GM23338 (cell line): Measurements from ENCODE around the gene HIPK1. TPM values are rescaled to one million over a fixed set of nuclear protein-coding genes. Genes with fewer than 3 reads are reported as not detected.
A peak's percentile ranks its signal among the peaks of the same experiment; 100 is the strongest.

Experiments
- ATAC-seq: fragments of 200-7000 bp; cut with Tn5 transposase; 3 replicates; pipeline ENCODE4 v1.9.1; 2020
- DNase-seq: peaks from one replicate; pipeline ENCODE4 v3.0.0-alpha.2; 2015; ENCODE audit warnings: low spot score
- H2AFZ ChIP-seq: fragments of 200-600 bp; sonication (generic); 2 replicates; pipeline ENCODE4 v1.8.0; 2016; ENCODE audit warnings: antibody characterized with exemption, mild to moderate bottlenecking, moderate library complexity
- H3F3A ChIP-seq: fragments of 200-600 bp; sonication (generic); replicated peaks from 2 replicates; pipeline ENCODE4 v1.8.0; 2017; ENCODE audit warnings: antibody characterized with exemption, mixed run types, low read depth
- H3K27ac ChIP-seq: fragments of 200-600 bp; sonication (generic); 2 replicates; pipeline ENCODE4 v1.6.1; 2016; ENCODE audit warnings: low read depth
- H3K27me3 ChIP-seq: fragments of 200-600 bp; sonication (generic); 2 replicates; pipeline ENCODE4 v1.8.0; 2016; ENCODE audit warnings: mild to moderate bottlenecking, mixed run types, moderate library complexity; ENCODE audit not compliant: insufficient read depth
- H3K36me3 ChIP-seq: fragments of 200-600 bp; sonication (generic); 2 replicates; pipeline ENCODE4 v1.8.0; 2016; ENCODE audit warnings: mild to moderate bottlenecking; ENCODE audit not compliant: insufficient read depth
- H3K4me1 ChIP-seq: fragments of 200-600 bp; sonication (generic); 2 replicates; pipeline ENCODE4 v1.8.0; 2016; ENCODE audit warnings: mild to moderate bottlenecking, moderate library complexity; ENCODE audit not compliant: insufficient read depth
- H3K4me2 ChIP-seq: fragments of 200-600 bp; sonication (generic); 2 replicates; pipeline ENCODE4 v1.7.1; 2017; ENCODE audit warnings: mixed run types
- H3K4me3 ChIP-seq: fragments of 200-600 bp; sonication (generic); 2 replicates; pipeline ENCODE4 v1.6.1; 2016; ENCODE audit warnings: mixed run types
- H3K79me2 ChIP-seq: fragments of 200-600 bp; sonication (generic); replicated peaks from 2 replicates; pipeline ENCODE4 v1.8.0; 2017; ENCODE audit warnings: mild to moderate bottlenecking; ENCODE audit not compliant: insufficient read depth
- H3K9me2 ChIP-seq: fragments of 200-600 bp; sonication (generic); 2 replicates; pipeline ENCODE4 v1.8.0; 2017; ENCODE audit not compliant: insufficient read depth
- H4K20me1 ChIP-seq: fragments of 200-600 bp; sonication (generic); replicated peaks from 2 replicates; pipeline ENCODE4 v1.8.0; 2017; ENCODE audit warnings: mild to moderate bottlenecking; ENCODE audit not compliant: insufficient read depth
- H3K27ac Mint-ChIP-seq: 2 replicates; pipeline ENCODE4 v1.8.0; 2020; ENCODE audit warnings: inconsistent platforms, mild to moderate bottlenecking, moderate library complexity, mixed read lengths
- H3K27me3 Mint-ChIP-seq: 3 replicates; pipeline ENCODE4 v1.8.0; 2022; ENCODE audit warnings: low read depth, mild to moderate bottlenecking, moderate library complexity, mixed read lengths, inconsistent platforms; ENCODE audit not compliant: insufficient read depth, poor library complexity
- H3K36me3 Mint-ChIP-seq: 3 replicates; pipeline ENCODE4 v1.8.0; 2021; ENCODE audit warnings: low read depth, mild to moderate bottlenecking, inconsistent platforms, moderate library complexity, mixed read lengths
- H3K4me1 Mint-ChIP-seq: 3 replicates; pipeline ENCODE4 v1.8.0; 2020; ENCODE audit warnings: mild to moderate bottlenecking, inconsistent platforms, mixed read lengths
- H3K4me3 Mint-ChIP-seq: 3 replicates; pipeline ENCODE4 v1.8.0; 2021; ENCODE audit warnings: moderate library complexity, mild to moderate bottlenecking, inconsistent platforms, mixed read lengths
- H3K9me3 Mint-ChIP-seq: 3 replicates; pipeline ENCODE4 v1.8.0; 2020; ENCODE audit warnings: moderate library complexity, mild to moderate bottlenecking, inconsistent platforms, mixed read lengths
- CREB1 ChIP-seq: fragments of 250-450 bp; sonication (Bioruptor Pico); IDR thresholded peaks from 2 replicates; pipeline ENCODE4 v1.5.0; 2020; ENCODE audit warnings: low read depth, mild to moderate bottlenecking, moderate library complexity
- EZH2 ChIP-seq: fragments of 200-600 bp; sonication (generic); IDR thresholded peaks from one replicate; pipeline ENCODE4 v1.8.0; 2017; ENCODE audit warnings: antibody characterized with exemption, mild to moderate bottlenecking, low read depth; ENCODE audit not compliant: unreplicated experiment
- EZH2phosphoT487 ChIP-seq: fragments of 200-600 bp; sonication (generic); IDR thresholded peaks from one replicate; pipeline ENCODE4 v1.8.1; 2018; ENCODE audit warnings: antibody characterized with exemption; ENCODE audit not compliant: unreplicated experiment
- JUNB ChIP-seq: IDR thresholded peaks from one replicate; pipeline ENCODE4 v1.6.1; 2016; ENCODE audit warnings: antibody characterized with exemption; ENCODE audit not compliant: unreplicated experiment
- NANOG ChIP-seq: IDR thresholded peaks from 2 replicates; pipeline ENCODE4 v1.6.1; 2016; ENCODE audit warnings: antibody characterized with exemption, borderline replicate concordance
- STAT1 ChIP-seq: IDR thresholded peaks from one replicate; pipeline ENCODE4 v1.6.1; 2016; ENCODE audit warnings: antibody characterized with exemption; ENCODE audit not compliant: unreplicated experiment
- ZNF114 ChIP-seq: fragments of 250-450 bp; sonication (Bioruptor Pico); IDR thresholded peaks from 2 replicates; pipeline ENCODE4 v1.5.0; 2020; ENCODE audit warnings: mild to moderate bottlenecking, moderate library complexity
- ZNF331 ChIP-seq: fragments of 250-450 bp; sonication (Bioruptor Pico); IDR thresholded peaks from 2 replicates; pipeline ENCODE4 v1.5.0; 2020; ENCODE audit warnings: low read depth, mild to moderate bottlenecking, moderate library complexity
- polyA plus RNA-seq: library from polyadenylated mRNA; unstranded; fragments of >200 nt; fragmentation: Nextera tagmentation; extraction: Ambion mirVana; gene quantifications from 2 replicates; pipeline ENCODE4 v1.2.1, GENCODE V29; 2016
- total RNA-seq: library from RNA; depleted of rRNA; stranded (reverse); fragments of >200 nt; shearing (Covaris generic); gene quantifications from 2 replicates; pipeline ENCODE4 v1.2.3, GENCODE V29; 2014
- TF ChIP-seq, protein P1 (sequence below): IDR thresholded peaks from one replicate; pipeline ENCODE4 v1.6.1; 2018; ENCODE audit warnings: antibody characterized with exemption; ENCODE audit not compliant: unreplicated experiment
- TF ChIP-seq, protein P2 (sequence below), 2 experiments: fragments of 200-600 bp in 1 of 2; sonication (generic) in 1 of 2; conservative IDR thresholded peaks; 2 replicates each; pipeline versions ENCODE4 v1.5.1 to v1.6.1; 2016 to 2017; ENCODE audit warnings: antibody characterized with exemption in 2 of 2, low read depth in 2 of 2, mild to moderate bottlenecking in 2 of 2, moderate library complexity in 1 of 2

The HIPK1 gene
- total and polyA plus RNA-seq, 2 experiments from 2014 or later, result 14.3 to 47.5 TPM

DNA sequence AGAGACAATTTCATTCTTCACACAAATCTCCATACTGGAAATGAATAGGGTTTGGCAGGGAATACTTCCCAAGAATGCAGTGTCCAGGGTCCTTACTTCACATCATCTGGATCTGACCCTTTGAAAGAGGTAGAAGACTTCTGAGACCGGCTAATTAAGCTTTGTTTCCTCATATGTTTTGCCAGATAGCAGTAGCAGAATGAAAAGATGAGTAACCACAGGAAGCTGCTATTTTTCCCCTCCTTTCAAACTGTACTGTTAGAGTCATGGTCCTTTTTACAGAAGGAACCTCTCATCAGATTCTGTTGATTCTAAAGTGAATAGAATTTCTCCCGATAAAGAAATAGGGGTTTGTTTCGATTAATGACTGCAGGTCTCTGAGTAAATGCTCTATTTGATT, 48.8 kb downstream of the HIPK1 start:
- H3K27ac Mint-ChIP-seq, result no peak overlapping the region
- no peak overlapping the region for H3K4me3 Mint-ChIP-seq
- H3K27me3 ChIP-seq, result no peaks in the 10 kb centered on the region
- H4K20me1 ChIP-seq, result no peaks in the 10 kb centered on the region
- peaks cover 75% of the 10 kb centered on the region for H3K4me1 Mint-ChIP-seq
- peaks cover 30% of the 10 kb centered on the region for H3K36me3 Mint-ChIP-seq
- H3K9me2 ChIP-seq, result no peaks in the 10 kb centered on the region
- H3K4me2 ChIP-seq, result 0 out of 2 replicates have a peak overlapping the region, but pooled peaks have one; percentile 64
- no peak overlapping the region for H2AFZ ChIP-seq
- H3K4me1 ChIP-seq, result peaks cover 64% of the 10 kb centered on the region
- peaks cover 10% of the 10 kb centered on the region; the same call in 1 of the 2 replicates for H3K79me2 ChIP-seq
- peaks cover 15% of the 10 kb centered on the region for H3K27me3 Mint-ChIP-seq
- peaks cover 5% of the 10 kb centered on the region; the same call in 1 of the 2 replicates for H3F3A ChIP-seq
- TF ChIP-seq CREB1 (CRISPR knock-in tag) (no peak), EZH2 (no peak), STAT1 (no peak), ZNF331 (CRISPR knock-in tag) (no peak), JUNB (no peak), NANOG (no peak)
- TF ChIP-seq, protein P1, sequence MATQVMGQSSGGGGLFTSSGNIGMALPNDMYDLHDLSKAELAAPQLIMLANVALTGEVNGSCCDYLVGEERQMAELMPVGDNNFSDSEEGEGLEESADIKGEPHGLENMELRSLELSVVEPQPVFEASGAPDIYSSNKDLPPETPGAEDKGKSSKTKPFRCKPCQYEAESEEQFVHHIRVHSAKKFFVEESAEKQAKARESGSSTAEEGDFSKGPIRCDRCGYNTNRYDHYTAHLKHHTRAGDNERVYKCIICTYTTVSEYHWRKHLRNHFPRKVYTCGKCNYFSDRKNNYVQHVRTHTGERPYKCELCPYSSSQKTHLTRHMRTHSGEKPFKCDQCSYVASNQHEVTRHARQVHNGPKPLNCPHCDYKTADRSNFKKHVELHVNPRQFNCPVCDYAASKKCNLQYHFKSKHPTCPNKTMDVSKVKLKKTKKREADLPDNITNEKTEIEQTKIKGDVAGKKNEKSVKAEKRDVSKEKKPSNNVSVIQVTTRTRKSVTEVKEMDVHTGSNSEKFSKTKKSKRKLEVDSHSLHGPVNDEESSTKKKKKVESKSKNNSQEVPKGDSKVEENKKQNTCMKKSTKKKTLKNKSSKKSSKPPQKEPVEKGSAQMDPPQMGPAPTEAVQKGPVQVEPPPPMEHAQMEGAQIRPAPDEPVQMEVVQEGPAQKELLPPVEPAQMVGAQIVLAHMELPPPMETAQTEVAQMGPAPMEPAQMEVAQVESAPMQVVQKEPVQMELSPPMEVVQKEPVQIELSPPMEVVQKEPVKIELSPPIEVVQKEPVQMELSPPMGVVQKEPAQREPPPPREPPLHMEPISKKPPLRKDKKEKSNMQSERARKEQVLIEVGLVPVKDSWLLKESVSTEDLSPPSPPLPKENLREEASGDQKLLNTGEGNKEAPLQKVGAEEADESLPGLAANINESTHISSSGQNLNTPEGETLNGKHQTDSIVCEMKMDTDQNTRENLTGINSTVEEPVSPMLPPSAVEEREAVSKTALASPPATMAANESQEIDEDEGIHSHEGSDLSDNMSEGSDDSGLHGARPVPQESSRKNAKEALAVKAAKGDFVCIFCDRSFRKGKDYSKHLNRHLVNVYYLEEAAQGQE, result no peak
- TF ChIP-seq, protein P2, sequence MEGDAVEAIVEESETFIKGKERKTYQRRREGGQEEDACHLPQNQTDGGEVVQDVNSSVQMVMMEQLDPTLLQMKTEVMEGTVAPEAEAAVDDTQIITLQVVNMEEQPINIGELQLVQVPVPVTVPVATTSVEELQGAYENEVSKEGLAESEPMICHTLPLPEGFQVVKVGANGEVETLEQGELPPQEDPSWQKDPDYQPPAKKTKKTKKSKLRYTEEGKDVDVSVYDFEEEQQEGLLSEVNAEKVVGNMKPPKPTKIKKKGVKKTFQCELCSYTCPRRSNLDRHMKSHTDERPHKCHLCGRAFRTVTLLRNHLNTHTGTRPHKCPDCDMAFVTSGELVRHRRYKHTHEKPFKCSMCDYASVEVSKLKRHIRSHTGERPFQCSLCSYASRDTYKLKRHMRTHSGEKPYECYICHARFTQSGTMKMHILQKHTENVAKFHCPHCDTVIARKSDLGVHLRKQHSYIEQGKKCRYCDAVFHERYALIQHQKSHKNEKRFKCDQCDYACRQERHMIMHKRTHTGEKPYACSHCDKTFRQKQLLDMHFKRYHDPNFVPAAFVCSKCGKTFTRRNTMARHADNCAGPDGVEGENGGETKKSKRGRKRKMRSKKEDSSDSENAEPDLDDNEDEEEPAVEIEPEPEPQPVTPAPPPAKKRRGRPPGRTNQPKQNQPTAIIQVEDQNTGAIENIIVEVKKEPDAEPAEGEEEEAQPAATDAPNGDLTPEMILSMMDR (conservative IDR thresholded peaks at IDR 0.05; ENCODE audit: low read depth in 2 of 2), result no peak
- H3K36me3 ChIP-seq, result peaks cover 9% of the 10 kb centered on the region; the same call in 1 of the 2 replicates
- no peak overlapping the region for H3K4me3 ChIP-seq
- no peaks in the 10 kb centered on the region for H3K9me3 Mint-ChIP-seq
- no peak for DNase-seq
- no peak for ATAC-seq
- H3K27ac ChIP-seq, result peak overlapping the region; percentile 34; the same call in 1 of the 2 replicates

DNA sequence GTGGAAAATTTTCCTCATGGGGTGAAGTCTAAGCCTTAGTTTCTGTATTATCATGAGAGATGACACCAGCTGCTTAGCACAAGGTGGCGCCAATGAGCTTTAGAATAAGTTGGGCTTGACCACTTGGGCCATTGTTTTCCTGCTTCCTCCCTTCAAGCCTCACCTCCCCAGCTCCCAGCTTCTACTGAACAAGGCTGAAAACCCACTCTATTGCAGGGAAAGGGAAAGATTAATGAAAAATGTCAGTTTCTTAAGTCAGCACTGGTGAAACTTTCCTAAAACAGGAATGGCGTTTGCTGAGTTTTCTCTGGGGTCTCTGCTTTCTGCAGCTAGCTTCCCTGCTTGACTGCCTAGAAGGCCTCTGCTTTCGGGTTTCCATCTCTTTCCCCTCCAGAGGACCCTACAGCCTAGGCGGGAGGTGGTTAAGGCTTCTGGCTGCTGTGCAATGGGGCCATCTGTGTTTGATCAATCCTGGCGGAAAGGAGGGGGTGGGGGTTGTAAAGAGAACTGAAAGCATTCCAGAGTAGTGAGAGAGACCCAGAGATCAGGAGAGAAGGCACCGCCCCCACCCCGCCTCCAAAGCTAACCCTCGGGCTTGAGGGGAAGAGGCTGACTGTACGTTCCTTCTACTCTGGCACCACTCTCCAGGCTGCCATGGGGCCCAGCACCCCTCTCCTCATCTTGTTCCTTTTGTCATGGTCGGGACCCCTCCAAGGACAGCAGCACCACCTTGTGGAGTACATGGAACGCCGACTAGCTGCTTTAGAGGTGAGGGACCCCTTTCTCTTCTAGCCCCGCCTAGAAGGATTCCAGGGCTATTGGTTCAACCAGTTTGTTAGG, 50.0 kb downstream of the HIPK1 start, which contains the start of gene OLFML3:
OLFML3 (plus strand) TSS at position 612 of the 840 bp plus-strand sequence; CDS start at position 655, 43 bp downstream.
- H4K20me1 ChIP-seq, result no peaks in the 10 kb centered on the region
- peak within 1 kb of the TSS; percentile 78 for H3K4me2 ChIP-seq
- peak within 1 kb of the TSS; percentile 83 for H3K27ac ChIP-seq
- Mint-ChIP-seq H3K36me3 (peaks cover 29% of the 10 kb centered on the region), H3K27me3 (peaks cover 21% of the 10 kb centered on the region), H3K4me3 (peak within 1 kb of the TSS; percentile 61), H3K27ac (peak within 1 kb of the TSS; percentile 94), H3K9me3 (peaks cover 7% of the 10 kb centered on the region; the same call in 2 of the 3 replicates), H3K4me1 (peaks cover 87% of the 10 kb centered on the region)
- peaks cover 5% of the 10 kb centered on the region; the same call in 1 of the 2 replicates for H3F3A ChIP-seq
- ATAC-seq, result peak; percentile 76
- H3K4me1 ChIP-seq, result peaks cover 64% of the 10 kb centered on the region
- H3K4me3 ChIP-seq, result peak within 1 kb of the TSS; percentile 23
- H3K79me2 ChIP-seq, result peaks cover 10% of the 10 kb centered on the region; the same call in 1 of the 2 replicates
- H2AFZ ChIP-seq, result no peak within 1 kb of the TSS
- 0 out of 2 replicates have a peak, but pooled peaks cover 3% of the 10 kb centered on the region for H3K36me3 ChIP-seq
- no peaks in the 10 kb centered on the region for H3K9me2 ChIP-seq
- peak; percentile 98 for DNase-seq
- H3K27me3 ChIP-seq, result no peaks in the 10 kb centered on the region
- TF ChIP-seq EZH2phosphoT487, result no peak
- peak; percentile 55 for TF ChIP-seq JUNB
- no peak for TF ChIP-seq ZNF331 (CRISPR knock-in tag)
- no peak for TF ChIP-seq STAT1
- TF ChIP-seq, protein P2 (conservative IDR thresholded peaks at IDR 0.05; ENCODE audit: low read depth in 2 of 2), result peak; percentile 89 to 95
- no peak for TF ChIP-seq NANOG
- TF ChIP-seq ZNF114 (CRISPR knock-in tag), result 0 out of 2 replicates have a peak, but pooled peaks have one; percentile 75
